Activated T-helper 1 cell treated with anti-CD3 and anti-CD28 coated beads, Interleukin-12 subunit alpha, Interleukin-12 subunit beta, Interleukin-2, Interleukin-4 antibody, amounts not matched to agents 30 ng/mL and 10 ng/mL and 1 ng/mL, durations not matched to agents 14 hours and 24 hours and 36 hours (primary cell): ENCODE data around the gene DGKQ. TPM values are rescaled to one million over a fixed set of nuclear protein-coding genes. Genes with fewer than 3 reads are reported as not detected.
"Not testable (repeated sequence)": the region's sequence is repeated elsewhere in the genome, so short reads cannot be mapped to it uniquely, and the experiment has no call there.

Experiments
- DNase-seq: peaks from one replicate; pipeline ENCODE4 v3.0.0; 2021; ENCODE audit warnings: low spot score
- H3K27ac Mint-ChIP-seq: one replicate; pipeline ENCODE4 v1.8.0; 2021; ENCODE audit warnings: mild to moderate bottlenecking, mixed read lengths
- H3K27me3 Mint-ChIP-seq: one replicate; pipeline ENCODE4 v1.8.0; 2022; ENCODE audit warnings: mild to moderate bottlenecking, moderate library complexity, mixed read lengths; ENCODE audit not compliant: insufficient read depth
- H3K36me3 Mint-ChIP-seq: one replicate; pipeline ENCODE4 v1.8.0; 2021; ENCODE audit warnings: low read depth, mixed read lengths
- H3K4me1 Mint-ChIP-seq: one replicate; pipeline ENCODE4 v1.8.0; 2021; ENCODE audit warnings: low read depth, mixed read lengths
- H3K4me3 Mint-ChIP-seq: one replicate; pipeline ENCODE4 v1.8.0; 2021; ENCODE audit warnings: mild to moderate bottlenecking, moderate library complexity, mixed read lengths
- H3K9me3 Mint-ChIP-seq: one replicate; pipeline ENCODE4 v1.8.0; 2021; ENCODE audit warnings: mixed read lengths
- intact Hi-C: fragments of 100-400 bp; cut with micrococcal nuclease; formaldehyde crosslinking; loops from one replicate; pipeline ENCODE4 v1.15.1; 2024
- total RNA-seq: library from RNA; stranded (reverse); gene quantifications from 2 replicates; pipeline ENCODE4 v1.2.3, GENCODE V29; 2022

DGKQ gene
- total RNA-seq, 1 donor from 2014 or later = 17.8 TPM

DNA sequence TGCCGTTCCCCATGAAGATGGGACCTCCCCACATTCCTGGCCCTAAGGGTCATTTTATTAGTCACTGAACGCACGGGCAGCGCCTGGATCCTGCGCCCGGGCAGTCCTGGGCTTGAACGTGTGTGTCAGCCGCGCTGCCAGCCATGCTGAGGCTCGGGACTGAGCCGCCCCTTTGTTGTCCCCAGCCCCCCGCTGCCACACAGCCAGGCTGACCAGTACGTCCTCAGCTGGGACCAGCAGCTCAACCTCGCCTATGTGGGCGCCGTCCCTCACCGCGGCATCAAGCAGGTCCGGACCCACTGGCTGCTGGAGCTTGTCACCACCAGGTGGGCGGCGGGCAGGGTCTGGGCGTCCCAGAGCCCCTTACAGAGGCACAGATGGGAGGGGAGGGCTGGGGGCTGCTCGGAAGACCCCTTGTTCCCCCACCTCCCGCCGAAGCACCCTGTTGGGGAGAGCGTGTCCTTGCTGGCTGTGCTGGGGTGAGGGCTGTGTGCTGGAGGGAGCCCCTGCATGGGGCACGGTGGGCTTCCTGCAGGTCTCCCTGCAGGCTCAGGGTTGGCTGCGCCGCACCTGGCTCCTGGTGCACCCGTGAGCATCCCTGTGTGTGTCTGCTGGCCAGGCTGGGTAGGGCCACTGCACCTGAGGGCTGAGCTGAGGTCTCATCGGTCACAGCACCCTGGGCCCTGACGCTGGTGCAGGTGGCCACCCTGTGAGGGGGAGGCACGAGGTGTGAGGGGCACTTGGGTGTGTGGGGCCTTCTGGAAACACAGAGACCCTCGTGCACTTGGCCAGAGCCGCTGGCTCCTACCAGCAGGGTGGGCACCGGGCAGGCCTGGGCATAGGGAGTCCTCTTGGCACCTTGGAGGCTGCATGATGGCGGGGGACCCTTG is 14.5 kb upstream of the DGKQ start:
- H3K27me3 Mint-ChIP-seq = no peaks in the 10 kb centered on the region
- H3K4me3 Mint-ChIP-seq = peak overlapping the region; percentile 83
- H3K36me3 Mint-ChIP-seq = no peaks in the 10 kb centered on the region
- no peak for DNase-seq
- H3K9me3 Mint-ChIP-seq = no peaks in the 10 kb centered on the region
- intact Hi-C loops = loop anchor here (1.0 to 10.0 kb wide), 5 partner anchors 21 to 743 kb away; no protein-coding TSS in a partner anchor
- peak overlapping the region; percentile 58 for H3K27ac Mint-ChIP-seq
- peaks cover 17% of the 10 kb centered on the region for H3K4me1 Mint-ChIP-seq

DNA sequence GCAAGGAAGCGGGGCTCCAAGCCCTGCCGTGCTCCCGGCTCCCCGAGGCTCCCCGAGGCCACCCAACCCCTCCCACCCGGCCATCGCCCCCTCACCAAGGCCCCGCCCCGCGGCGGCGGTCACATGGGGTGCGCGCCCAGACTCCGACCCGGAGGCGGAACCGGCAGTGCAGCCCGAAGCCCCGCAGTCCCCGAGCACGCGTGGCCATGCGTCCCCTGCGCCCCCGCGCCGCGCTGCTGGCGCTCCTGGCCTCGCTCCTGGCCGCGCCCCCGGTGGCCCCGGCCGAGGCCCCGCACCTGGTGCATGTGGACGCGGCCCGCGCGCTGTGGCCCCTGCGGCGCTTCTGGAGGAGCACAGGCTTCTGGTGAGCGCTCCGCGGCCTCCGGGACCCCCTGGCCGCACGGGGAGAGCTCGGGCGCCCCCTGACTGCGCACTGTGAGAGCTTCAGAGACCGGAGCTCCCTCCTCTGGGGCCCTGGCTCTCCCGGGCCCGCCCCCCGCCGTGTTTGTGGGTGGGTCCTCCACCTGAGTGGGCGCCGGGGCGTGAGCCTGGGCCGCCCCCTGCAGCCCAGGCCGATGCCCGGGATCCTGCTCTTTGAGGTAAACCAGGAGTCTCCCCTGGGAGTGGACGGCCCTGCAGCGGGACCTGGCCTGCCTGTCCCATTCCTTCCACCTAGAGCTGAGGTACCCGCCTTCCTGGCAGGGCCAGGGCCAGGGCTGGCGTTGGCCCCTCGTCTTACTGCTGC is 13.7 kb upstream of the DGKQ start, which contains the start of gene IDUA:
Gene IDUA (plus strand): TSS at position 166 of the 745 bp plus-strand sequence. CDS start 41 bp downstream, at position 207.
- intact Hi-C loops = loop anchor here (1.0 to 10.0 kb wide), 7 partner anchors 22 to 742 kb away; partner anchors contain the start of genes GAK and TMEM175
- no peaks in the 10 kb centered on the region for H3K36me3 Mint-ChIP-seq
- peak; percentile 84 for DNase-seq
- peak within 1 kb of the TSS; percentile 88 for H3K4me3 Mint-ChIP-seq
- no peaks in the 10 kb centered on the region for H3K9me3 Mint-ChIP-seq
- peak within 1 kb of the TSS; percentile 81 for H3K27ac Mint-ChIP-seq
- no peaks in the 10 kb centered on the region for H3K27me3 Mint-ChIP-seq
- peaks cover 17% of the 10 kb centered on the region for H3K4me1 Mint-ChIP-seq

DNA sequence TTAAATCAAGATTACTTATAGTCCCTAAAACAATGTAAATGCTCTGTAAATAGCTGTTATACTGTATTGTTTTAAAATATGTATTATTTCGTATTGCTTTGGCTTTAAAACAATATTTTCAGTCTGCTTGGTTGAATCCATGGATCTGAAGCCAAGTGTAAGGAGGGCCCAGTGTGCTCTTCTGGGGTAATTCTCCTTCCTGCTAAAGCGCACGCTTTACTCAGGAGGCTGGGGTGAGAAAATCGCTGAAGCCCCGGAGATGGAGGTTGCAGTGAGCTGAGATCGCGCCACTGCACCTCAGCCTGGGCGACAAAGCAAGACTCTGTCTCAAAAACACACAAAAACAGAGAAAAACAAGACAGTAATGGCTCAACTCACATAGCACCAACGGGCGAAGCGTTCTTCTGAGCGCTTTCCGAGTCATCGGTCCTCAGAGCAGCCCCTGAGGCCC is 13.1 kb upstream of the DGKQ start:
- intact Hi-C loops = loop anchor here (1.0 to 10.0 kb wide), 5 partner anchors 54 to 742 kb away; partner anchors contain the start of genes GAK and TMEM175
- H3K27ac Mint-ChIP-seq = peak overlapping the region; percentile 81
- H3K36me3 Mint-ChIP-seq = no peaks in the 10 kb centered on the region

DNA sequence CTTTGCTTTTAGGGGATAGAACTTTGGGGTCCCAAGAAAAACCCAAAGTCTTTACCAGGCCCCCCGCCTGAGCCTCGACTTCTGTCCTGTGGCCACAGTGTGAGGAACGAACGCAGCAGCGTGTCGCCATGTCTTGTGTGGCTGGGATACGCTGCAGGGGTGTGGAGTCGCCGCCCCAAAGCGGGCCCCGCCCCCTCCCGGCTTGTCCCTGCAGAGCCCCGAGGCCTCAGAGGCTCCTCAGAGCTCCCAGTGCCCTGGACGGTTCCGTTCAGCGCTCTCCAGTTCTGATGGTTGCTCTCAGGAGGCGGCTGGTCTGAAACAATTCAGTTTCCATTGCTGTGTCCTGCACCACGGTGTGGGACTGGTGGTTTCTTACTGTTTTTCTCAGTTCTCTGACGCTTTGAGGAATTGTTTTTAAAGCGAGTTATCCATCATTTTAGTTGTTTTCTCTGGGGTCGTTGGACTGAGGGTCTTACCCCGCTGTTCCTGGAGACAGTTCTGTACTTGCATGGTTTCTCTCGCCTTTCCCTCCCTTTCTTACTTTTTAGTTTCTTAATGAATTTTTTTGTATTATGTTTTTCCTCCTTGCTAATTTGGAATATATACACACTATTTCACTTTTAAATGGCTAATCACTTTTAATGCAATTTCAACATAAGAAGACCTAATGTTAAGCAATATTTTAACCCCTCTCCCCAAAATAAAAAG is 11.9 kb upstream of the DGKQ start:
- H3K4me3 Mint-ChIP-seq = peak overlapping the region; percentile 42
- DNase-seq = peak; percentile 61
- no peaks in the 10 kb centered on the region for H3K9me3 Mint-ChIP-seq
- no peaks in the 10 kb centered on the region for H3K36me3 Mint-ChIP-seq
- intact Hi-C loops = loop anchor here (1.0 to 10.0 kb wide), 3 partner anchors 12 to 740 kb away; partner anchors contain the start of gene DGKQ
- H3K4me1 Mint-ChIP-seq = peaks cover 17% of the 10 kb centered on the region
- H3K27me3 Mint-ChIP-seq = no peaks in the 10 kb centered on the region
- no peak overlapping the region for H3K27ac Mint-ChIP-seq

More for the DNA sequence above, 13.1 kb upstream of the DGKQ start:
- Mint-ChIP-seq H3K4me1 (peaks cover 17% of the 10 kb centered on the region), H3K27me3 (no peaks in the 10 kb centered on the region), H3K9me3 (no peaks in the 10 kb centered on the region), H3K4me3 (peak overlapping the region; percentile 88)
- no peak for DNase-seq

DNA sequence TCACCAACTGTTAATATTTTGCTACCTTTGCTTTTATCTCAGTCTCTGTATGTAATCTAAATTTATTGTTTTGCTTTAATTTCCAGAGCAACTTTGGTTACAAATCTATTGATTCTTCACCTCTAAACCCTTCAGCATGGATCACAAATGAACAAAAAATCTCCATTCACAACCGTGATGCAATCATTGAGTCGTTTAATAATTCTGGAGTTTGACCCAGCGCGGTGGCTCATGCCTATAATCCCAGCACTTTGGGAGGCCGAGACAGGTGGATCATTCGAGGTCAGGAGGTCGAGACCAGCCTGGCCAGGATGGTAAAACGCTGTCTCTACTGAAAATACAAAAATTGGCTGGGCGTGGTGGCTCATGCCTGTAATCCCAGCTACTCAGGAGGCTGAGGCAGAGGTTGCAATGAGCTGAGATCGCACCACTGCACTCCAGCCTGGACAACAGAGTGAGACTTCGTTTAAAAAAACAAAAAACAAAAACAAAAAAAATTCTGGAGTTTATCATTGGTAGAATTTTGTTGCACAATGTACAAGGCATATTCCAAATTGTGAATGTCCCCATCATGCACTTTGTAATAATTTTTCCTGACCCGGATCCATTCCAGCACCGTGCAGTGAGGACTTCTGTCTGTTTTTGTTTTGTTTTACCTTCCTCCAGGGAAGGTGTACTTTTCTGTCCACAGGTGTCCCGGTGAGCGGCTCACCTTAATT is 11.1 kb upstream of the DGKQ start:
- peaks cover 17% of the 10 kb centered on the region for H3K4me1 Mint-ChIP-seq
- intact Hi-C loops = loop anchor here (1.0 to 10.0 kb wide), 3 partner anchors 11 to 740 kb away; partner anchors contain the start of gene DGKQ
- DNase-seq = no peak
- no peaks in the 10 kb centered on the region for H3K27me3 Mint-ChIP-seq
- H3K4me3 Mint-ChIP-seq = peak overlapping the region; percentile 42
- H3K27ac Mint-ChIP-seq = no peak overlapping the region
- no peaks in the 10 kb centered on the region for H3K36me3 Mint-ChIP-seq
- H3K9me3 Mint-ChIP-seq = no peaks in the 10 kb centered on the region

DNA sequence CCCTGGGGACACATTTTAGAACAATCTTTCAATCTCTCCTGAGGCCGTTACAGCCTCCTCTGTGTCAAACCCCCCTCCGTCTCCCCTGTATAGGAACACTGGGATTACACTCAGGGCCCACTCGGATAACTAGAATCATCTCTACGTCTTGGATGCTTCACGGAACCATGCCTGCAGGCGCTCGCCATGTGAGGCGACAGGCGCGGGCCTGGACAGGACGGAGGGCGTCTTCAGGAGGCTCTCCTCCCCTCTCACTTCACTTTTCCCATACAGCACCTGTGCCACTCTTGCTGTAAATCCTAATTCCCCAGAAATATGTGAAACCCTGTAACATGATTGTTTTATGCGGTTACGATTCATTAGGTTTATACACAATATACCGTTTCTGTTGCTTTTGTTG is 9.4 kb upstream of the DGKQ start:
- intact Hi-C loops = loop anchor here (10.0 kb wide), 1 partner anchor 738 kb away; no protein-coding TSS in a partner anchor
- Mint-ChIP-seq H3K27ac (no peak overlapping the region), H3K9me3 (no peaks in the 10 kb centered on the region), H3K4me3 (no peak overlapping the region), H3K4me1 (peaks cover 17% of the 10 kb centered on the region), H3K27me3 (no peaks in the 10 kb centered on the region), H3K36me3 (no peaks in the 10 kb centered on the region)
- no peak for DNase-seq

DNA sequence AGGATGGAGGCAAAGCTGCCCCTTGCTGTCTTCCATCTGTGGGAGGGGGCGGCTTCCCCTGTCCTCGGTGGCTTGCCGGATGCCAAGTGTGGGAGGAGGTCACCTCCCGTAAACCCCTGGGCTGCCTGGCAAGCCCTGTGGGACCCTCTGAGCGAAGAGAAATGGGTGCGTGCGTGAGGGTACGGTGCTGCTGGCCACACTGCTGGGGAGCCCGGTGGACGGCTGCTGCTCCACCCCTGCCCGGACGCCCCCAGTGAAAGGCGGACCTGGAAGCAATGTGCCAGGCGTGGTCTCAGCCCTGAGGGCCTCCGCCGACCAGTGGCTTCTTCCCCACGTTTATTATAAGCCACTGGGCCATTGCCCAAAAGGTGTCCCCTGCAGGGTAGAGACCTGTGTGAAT is 8.9 kb upstream of the DGKQ start:
- no peak overlapping the region for H3K4me3 Mint-ChIP-seq
- H3K4me1 Mint-ChIP-seq = peaks cover 17% of the 10 kb centered on the region
- intact Hi-C loops = loop anchor here (10.0 kb wide), 1 partner anchor 737 kb away; no protein-coding TSS in a partner anchor
- no peaks in the 10 kb centered on the region for H3K27me3 Mint-ChIP-seq
- no peak for DNase-seq
- no peaks in the 10 kb centered on the region for H3K9me3 Mint-ChIP-seq
- no peak overlapping the region for H3K27ac Mint-ChIP-seq
- no peaks in the 10 kb centered on the region for H3K36me3 Mint-ChIP-seq

DNA sequence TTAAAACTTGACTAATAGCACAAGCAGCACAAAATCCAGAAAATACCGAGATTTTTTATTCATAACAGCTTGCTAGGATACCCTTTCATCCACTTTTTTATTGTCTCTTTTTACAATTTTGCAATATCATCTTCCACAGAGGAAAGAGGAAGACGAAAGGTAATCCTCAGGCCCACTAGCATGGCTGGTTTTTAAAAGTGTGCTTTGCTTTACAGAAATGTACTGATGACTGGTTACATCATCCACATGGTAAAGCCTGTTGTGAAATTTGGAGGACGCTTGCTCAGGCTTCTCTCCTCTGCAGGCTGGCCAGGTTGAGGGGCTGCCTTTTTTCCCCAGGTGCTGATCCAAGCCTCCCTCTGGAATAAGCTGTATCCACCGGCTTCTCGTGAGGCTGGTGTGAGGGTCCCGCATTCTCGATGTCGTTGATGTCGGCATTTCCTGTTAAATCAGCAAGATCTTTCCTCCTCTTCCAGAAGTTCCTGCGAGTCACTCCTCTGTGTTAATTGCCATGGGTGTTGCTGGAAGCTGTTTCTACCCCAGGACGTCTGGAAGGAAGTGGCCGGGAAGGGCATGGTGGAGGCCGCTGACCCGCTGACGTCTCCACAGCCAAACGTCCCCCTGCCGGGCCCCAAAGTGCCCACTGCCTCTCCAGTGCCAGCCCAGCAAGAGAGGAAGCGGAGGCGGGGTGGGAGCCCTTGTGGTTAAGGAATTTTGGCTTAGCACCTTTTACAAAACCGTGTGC is 5.8 kb upstream of the DGKQ start:
- H3K9me3 Mint-ChIP-seq = no peaks in the 10 kb centered on the region
- intact Hi-C loops = no loop called here
- DNase-seq = no peak
- no peaks in the 10 kb centered on the region for H3K36me3 Mint-ChIP-seq
- H3K4me1 Mint-ChIP-seq = no peaks in the 10 kb centered on the region
- no peak overlapping the region for H3K4me3 Mint-ChIP-seq
- no peaks in the 10 kb centered on the region for H3K27me3 Mint-ChIP-seq
- H3K27ac Mint-ChIP-seq = no peak overlapping the region

DNA sequence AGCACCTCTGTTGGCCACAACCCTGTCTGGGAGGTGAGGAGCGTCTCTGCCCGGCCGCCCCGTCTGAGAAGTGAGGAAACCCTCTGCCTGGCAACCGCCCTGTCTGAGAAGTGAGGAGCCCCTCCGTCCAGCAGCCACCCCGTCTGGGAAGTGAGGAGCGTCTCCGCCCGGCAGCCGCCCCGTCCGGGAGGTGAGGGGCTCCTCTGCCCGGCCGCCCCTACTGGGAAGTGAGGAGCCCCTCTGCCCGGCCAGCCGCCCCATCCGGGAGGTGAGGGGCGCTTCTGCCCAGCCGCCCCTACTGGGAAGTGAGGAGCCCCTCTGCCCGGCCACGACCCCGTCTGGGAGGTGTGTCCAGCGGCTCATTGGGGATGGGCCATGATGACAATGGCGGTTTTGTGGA is 2.6 kb upstream of the DGKQ start:
- DNase-seq, H3K27me3 Mint-ChIP-seq, H3K4me1 Mint-ChIP-seq, intact Hi-C loops, H3K9me3 Mint-ChIP-seq, H3K4me3 Mint-ChIP-seq, H3K27ac Mint-ChIP-seq, H3K36me3 Mint-ChIP-seq: not testable (repeated sequence)

DNA sequence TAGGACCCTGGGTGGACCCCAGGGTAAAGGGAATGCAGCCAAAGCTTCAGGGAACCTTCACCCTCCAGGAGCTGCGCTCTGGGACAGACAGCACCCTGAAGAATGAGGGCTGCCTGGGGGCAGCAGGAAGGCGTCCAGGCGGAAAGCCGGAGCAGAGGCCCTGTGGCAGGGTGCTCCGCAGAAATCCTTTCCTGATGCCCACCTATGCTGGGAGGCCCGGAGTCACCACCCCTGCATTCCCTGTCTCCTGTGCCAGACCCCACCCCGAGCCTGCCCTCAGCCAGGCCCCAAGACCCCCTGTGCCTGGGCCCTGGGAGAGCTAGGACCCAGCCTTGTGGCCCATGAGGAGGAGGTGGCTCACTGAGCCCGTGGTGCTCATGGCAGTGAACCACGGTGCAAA is 1.3 kb upstream of the DGKQ start:
- Mint-ChIP-seq H3K9me3 (no peaks in the 10 kb centered on the region), H3K27me3 (no peaks in the 10 kb centered on the region), H3K4me3 (no peak overlapping the region), H3K27ac (no peak overlapping the region), H3K4me1 (no peaks in the 10 kb centered on the region), H3K36me3 (no peaks in the 10 kb centered on the region)
- DNase-seq = no peak
- intact Hi-C loops = loop anchor here (5.0 kb wide), 1 partner anchor 373 kb away; the partner anchor contains the start of gene UVSSA

DNA sequence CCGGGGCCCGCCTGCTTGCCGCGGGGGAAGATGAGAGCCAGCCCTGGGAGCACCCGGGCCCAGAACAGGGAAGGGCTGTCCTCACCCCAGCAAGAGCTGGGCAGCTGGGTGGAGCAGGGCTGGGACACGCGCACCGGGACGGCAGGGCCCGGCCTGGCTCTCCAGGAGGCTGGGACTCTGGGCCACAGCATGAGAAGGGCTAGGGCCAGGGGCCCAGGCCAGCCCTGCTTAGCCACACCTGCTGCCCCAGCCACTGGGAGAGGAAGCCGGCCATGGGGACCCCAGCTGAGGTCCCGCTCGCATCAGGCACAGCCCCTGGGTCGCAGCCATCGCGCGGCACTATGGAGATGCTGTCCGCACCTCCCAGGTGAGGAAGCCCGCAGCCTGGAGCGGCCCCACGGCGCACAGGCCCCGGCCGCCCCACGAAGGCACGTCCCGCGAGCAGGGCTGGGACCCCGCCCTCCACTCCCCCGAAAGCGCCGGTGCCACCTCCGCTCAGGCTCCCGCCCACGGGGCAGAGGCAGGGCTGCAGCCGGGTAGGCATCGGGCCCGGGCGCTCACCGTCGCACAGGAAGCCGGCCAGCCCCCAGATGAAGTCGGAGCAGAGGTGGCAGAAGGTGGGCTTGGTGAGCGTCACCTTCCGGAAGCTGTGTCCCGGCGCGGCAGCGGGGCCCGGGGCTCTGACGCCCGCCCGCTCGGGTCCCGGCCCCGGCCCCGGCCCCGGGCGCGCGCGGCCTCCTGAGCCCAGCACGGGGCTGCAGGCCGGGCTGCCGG is 531 bp downstream of the DGKQ start:
- Mint-ChIP-seq H3K4me3 (peak overlapping the region; percentile 51), H3K36me3 (no peaks in the 10 kb centered on the region), H3K27me3 (no peaks in the 10 kb centered on the region), H3K27ac (no peak overlapping the region), H3K4me1 (no peaks in the 10 kb centered on the region), H3K9me3 (no peaks in the 10 kb centered on the region)
- intact Hi-C loops = loop anchor here (1.0 to 5.0 kb wide), 7 partner anchors 12 to 374 kb away; partner anchors contain the start of genes GAK, PCGF3, TMEM175 and UVSSA
- DNase-seq = peak; percentile 46
